Caco-2 (cell line): ENCODE results near the gene ADAMTS18. TPM values are rescaled to one million over a fixed set of nuclear protein-coding genes. Genes with fewer than 3 reads are reported as not detected.

ENCODE experiments used
- BruUV-seq: library from RNA; stranded (reverse); fragments of 400-500 nt; replicated peaks from 2 replicates; lab custom pipeline; 2021; lab: Mats Ljungman, UMichigan
- CTCF ChIA-PET: fragments of 300-600 bp; sonication (Branson Sonifier 250); formaldehyde crosslinking; loops from one replicate; lab custom pipeline; 2022; ENCODE audit warnings: antibody characterized with exemption; lab: Charles Lee
- POLR2A ChIA-PET: fragments of 300-600 bp; sonication (Branson Sonifier 250); formaldehyde crosslinking; loops from one replicate; lab custom pipeline; 2022; ENCODE audit warnings: antibody characterized with exemption; lab: Charles Lee
- DNase-seq, 2 experiments: peaks; one replicate each; pipeline versions ENCODE4 v3.0.0 to v3.0.0-alpha.2; 2020 to 2022
- H3K27me3 ChIP-seq: replicated peaks from 2 replicates; pipeline ENCODE4 v1.6.0; 2011; ENCODE audit warnings: low read length; ENCODE audit not compliant: control insufficient read depth, insufficient read depth
- H3K36me3 ChIP-seq: 2 replicates; pipeline ENCODE4 v1.5.1; 2011; ENCODE audit warnings: low read length; ENCODE audit not compliant: control insufficient read depth, insufficient read depth
- H3K4me1 ChIP-seq: fragments of 250-450 bp; sonication (Bioruptor Pico); 2 replicates; pipeline ENCODE4 v1.5.1; 2020; ENCODE audit warnings: mild to moderate bottlenecking
- H3K4me3 ChIP-seq: 2 replicates; pipeline ENCODE4 v1.5.1; 2011; ENCODE audit warnings: low read depth, mild to moderate bottlenecking, control low read depth, low read length
- H3K9me3 ChIP-seq: fragments of 250-450 bp; sonication (Bioruptor Pico); 2 replicates; pipeline ENCODE4 v1.5.1; 2020; ENCODE audit warnings: mild to moderate bottlenecking, moderate library complexity
- H3K27ac Mint-ChIP-seq: one replicate; pipeline ENCODE4 v1.8.0; 2022; ENCODE audit warnings: mixed read lengths; ENCODE audit not compliant: unreplicated experiment
- H3K27me3 Mint-ChIP-seq: one replicate; pipeline ENCODE4 v1.8.0; 2022; ENCODE audit warnings: mixed read lengths; ENCODE audit not compliant: insufficient read depth, unreplicated experiment
- H3K36me3 Mint-ChIP-seq: one replicate; pipeline ENCODE4 v1.8.0; 2022; ENCODE audit warnings: mild to moderate bottlenecking, mixed read lengths; ENCODE audit not compliant: insufficient read depth, unreplicated experiment
- H3K4me1 Mint-ChIP-seq: one replicate; pipeline ENCODE4 v1.8.0; 2022; ENCODE audit warnings: low read depth, mixed read lengths; ENCODE audit not compliant: unreplicated experiment
- H3K4me3 Mint-ChIP-seq: one replicate; pipeline ENCODE4 v1.8.0; 2022; ENCODE audit warnings: mild to moderate bottlenecking, moderate library complexity, mixed read lengths; ENCODE audit not compliant: unreplicated experiment
- H3K9me3 Mint-ChIP-seq: one replicate; pipeline ENCODE4 v1.8.0; 2022; ENCODE audit warnings: mixed read lengths; ENCODE audit not compliant: unreplicated experiment
- CTCF ChIP-seq, 2 experiments: fragments of 200-600 bp in 1 of 2; IDR thresholded peaks; 1 replicate in 1 of 2; 2 replicates in 1 of 2; pipeline versions ENCODE4 v1.5.1 to v1.8.0; 2011 to 2022; ENCODE audit warnings: antibody characterized with exemption in 1 of 2, control low read depth in 1 of 2, inconsistent platforms in 1 of 2, low read depth in 1 of 2, low read length in 1 of 2, mild to moderate bottlenecking in 1 of 2, moderate library complexity in 1 of 2; ENCODE audit not compliant: insufficient read depth in 1 of 2, severe bottlenecking in 1 of 2, unreplicated experiment in 1 of 2
- intact Hi-C: fragments of 100-400 bp; cut with micrococcal nuclease; formaldehyde crosslinking; loops from one replicate; pipeline ENCODE4 v1.10.0; 2022; ENCODE audit not compliant: unreplicated experiment
- total RNA-seq: library from RNA; stranded (reverse); gene quantifications from 2 replicates; pipeline ENCODE4 v1.2.3, GENCODE V29; 2022

Gene ADAMTS18
- total RNA-seq, 1 experiment from 2014 or later, result 0.29 TPM

- Mint-ChIP-seq H3K4me3 (peak overlapping the region; percentile 38), H3K4me1 (peaks cover 23% of the 10 kb centered on the region), H3K27ac (no peak overlapping the region), H3K27me3 (no peaks in the 10 kb centered on the region), H3K9me3 (peaks cover 9% of the 10 kb centered on the region), H3K36me3 (no peaks in the 10 kb centered on the region)
- no peak for TF ChIP-seq CTCF (IDR thresholded peaks at IDR 0.05; ENCODE audit: insufficient read depth in 1 of 2, low read depth in 1 of 2, low read length in 1 of 2, severe bottlenecking in 1 of 2, unreplicated experiment in 1 of 2)
- H3K27me3 ChIP-seq, result no peaks in the 10 kb centered on the region
- no peaks in the 10 kb centered on the region for H3K9me3 ChIP-seq
- peaks cover 31% of the 10 kb centered on the region for H3K4me1 ChIP-seq
- CTCF ChIA-PET, result interaction anchor here (1.0 kb wide), 1 partner anchor 69 kb away, joined by 3 read pairs; no protein-coding TSS in a partner anchor
- intact Hi-C loops, result loop anchor here (1.0 kb wide), 6 partner anchors 14 to 211 kb away; no protein-coding TSS in a partner anchor
- DNase-seq, result peak; percentile 73 to 84
- BruUV-seq, result no TSS peak
- H3K4me3 ChIP-seq, result no peak overlapping the region
- no peaks in the 10 kb centered on the region for H3K36me3 ChIP-seq
- POLR2A ChIA-PET, result no interaction called here
These were observed 61.1 kb downstream of the ADAMTS18 start for GRCh38 chr16:77373726-77374125.

GRCh38 chr16:77364770-77365169 lies 70.1 kb downstream of the ADAMTS18 start:
- CTCF ChIA-PET, result no interaction called here

GRCh38 chr16:77359065-77359502 lies 75.8 kb downstream of the ADAMTS18 start:
- Histone ChIP-seq H3K36me3 (no peaks in the 10 kb centered on the region), H3K27me3 (no peaks in the 10 kb centered on the region), H3K4me1 (peaks cover 30% of the 10 kb centered on the region), H3K9me3 (0 out of 2 replicates have a peak, but pooled peaks cover 1% of the 10 kb centered on the region), H3K4me3 (no peak overlapping the region)
- POLR2A ChIA-PET, result no interaction called here
- TF ChIP-seq CTCF (IDR thresholded peaks at IDR 0.05; ENCODE audit: insufficient read depth in 1 of 2, low read depth in 1 of 2, low read length in 1 of 2, severe bottlenecking in 1 of 2, unreplicated experiment in 1 of 2), result no peak
- Mint-ChIP-seq H3K4me1 (peaks cover 24% of the 10 kb centered on the region), H3K9me3 (no peaks in the 10 kb centered on the region), H3K27ac (no peak overlapping the region), H3K36me3 (no peaks in the 10 kb centered on the region), H3K4me3 (peak overlapping the region; percentile 19), H3K27me3 (no peaks in the 10 kb centered on the region)
- CTCF ChIA-PET, result interaction anchor here (0.5 kb wide), 1 partner anchor 397 kb away, joined by 3 read pairs; no protein-coding TSS in a partner anchor
- peak in 1 of 2 experiments; percentile 53 for DNase-seq
- intact Hi-C loops, result loop anchor here (1.0 kb wide), 3 partner anchors 15 to 123 kb away; no protein-coding TSS in a partner anchor
- BruUV-seq, result no TSS peak

More at GRCh38 chr16:77364770-77365169, 70.1 kb downstream of the ADAMTS18 start:
- Mint-ChIP-seq H3K4me1 (peaks cover 4% of the 10 kb centered on the region), H3K27ac (no peak overlapping the region), H3K36me3 (no peaks in the 10 kb centered on the region), H3K9me3 (no peaks in the 10 kb centered on the region), H3K27me3 (no peaks in the 10 kb centered on the region), H3K4me3 (no peak overlapping the region)
- BruUV-seq, result no TSS peak
- POLR2A ChIA-PET, result no interaction called here
- H3K4me3 ChIP-seq, result no peak overlapping the region
- DNase-seq, result no peak
- H3K36me3 ChIP-seq, result no peaks in the 10 kb centered on the region
- H3K9me3 ChIP-seq, result no peaks in the 10 kb centered on the region
- intact Hi-C loops, result no loop called here
- no peaks in the 10 kb centered on the region for H3K4me1 ChIP-seq
- TF ChIP-seq CTCF (IDR thresholded peaks at IDR 0.05; ENCODE audit: insufficient read depth in 1 of 2, low read depth in 1 of 2, low read length in 1 of 2, severe bottlenecking in 1 of 2, unreplicated experiment in 1 of 2), result no peak
- no peaks in the 10 kb centered on the region for H3K27me3 ChIP-seq
